ENCODE data around the gene SPATA24.
"Not testable (repeated sequence)": the region's sequence is repeated elsewhere in the genome, so short reads cannot be mapped to it uniquely, and the experiment has no call there.

SPATA24 gene

GRCh38 chr5:139386956-139387355, 16.9 kb downstream of the SPATA24 start:
- 92% methylated on average over 9 of the region's 10 CpGs for whole genome bisulfite sequencing
- not testable (repeated sequence) for H3K27ac ChIP-seq (ENCODE audit: low read depth, low read length); H3K36me3 ChIP-seq (ENCODE audit: insufficient read depth, low read length); H3K9ac ChIP-seq (ENCODE audit: low read depth, low read length); H3K4me3 ChIP-seq (ENCODE audit: low read length); H3K27me3 ChIP-seq (ENCODE audit: insufficient read depth, low read length); H3K9me3 ChIP-seq (ENCODE audit: insufficient read depth, low read depth, low read length); H3K4me1 ChIP-seq (ENCODE audit: insufficient read depth, low read length)

- no peaks in the 10 kb centered on the region for H3K27me3 ChIP-seq (ENCODE audit: insufficient read depth, low read length)
- H3K4me1 ChIP-seq (ENCODE audit: insufficient read depth, low read length): peaks cover 7% of the 10 kb centered on the region
- H3K4me3 ChIP-seq (ENCODE audit: low read length): no peak overlapping the region
- no peaks in the 10 kb centered on the region for H3K36me3 ChIP-seq (ENCODE audit: insufficient read depth, low read length)
- no peak overlapping the region for H3K9ac ChIP-seq (ENCODE audit: low read depth, low read length)
- no peak overlapping the region for H3K27ac ChIP-seq (ENCODE audit: low read depth, low read length)
- WGBS: 83% methylated on average over 4 of the region's 5 CpGs
- H3K9me3 ChIP-seq (ENCODE audit: insufficient read depth, low read depth, low read length): no peaks in the 10 kb centered on the region
Observed at GRCh38 chr5:139386050-139386438, 17.8 kb downstream of the SPATA24 start.

- H3K27ac ChIP-seq (ENCODE audit: low read depth, low read length): no peak overlapping the region
- H3K4me1 ChIP-seq (ENCODE audit: insufficient read depth, low read length): peaks cover 7% of the 10 kb centered on the region
Observed at GRCh38 chr5:139385061-139386049, 18.5 kb downstream of the SPATA24 start.

GRCh38 chr5:139384591-139385051, 19.3 kb downstream of the SPATA24 start:
- Histone ChIP-seq H3K36me3 (ENCODE audit: insufficient read depth, low read length) (no peaks in the 10 kb centered on the region), H3K9ac (ENCODE audit: low read depth, low read length) (no peak overlapping the region), H3K4me3 (ENCODE audit: low read length) (no peak overlapping the region)

More at GRCh38 chr5:139385061-139386049, 18.5 kb downstream of the SPATA24 start:
- H3K4me3 ChIP-seq (ENCODE audit: low read length): no peak overlapping the region
- 86% methylated on average over 8 of the region's 8 CpGs for WGBS
- no peaks in the 10 kb centered on the region for H3K9me3 ChIP-seq (ENCODE audit: insufficient read depth, low read depth, low read length)
- no peaks in the 10 kb centered on the region for H3K27me3 ChIP-seq (ENCODE audit: insufficient read depth, low read length)
- H3K9ac ChIP-seq (ENCODE audit: low read depth, low read length): no peak overlapping the region
- H3K36me3 ChIP-seq (ENCODE audit: insufficient read depth, low read length): no peaks in the 10 kb centered on the region

GRCh38 chr5:139383993-139384590, 19.8 kb downstream of the SPATA24 start:
- no peak overlapping the region for H3K4me3 ChIP-seq (ENCODE audit: low read length)
- H3K27me3 ChIP-seq (ENCODE audit: insufficient read depth, low read length): no peaks in the 10 kb centered on the region
- 81% methylated on average over 7 of the region's 7 CpGs for WGBS
- no peak overlapping the region for H3K9ac ChIP-seq (ENCODE audit: low read depth, low read length)
- H3K27ac ChIP-seq (ENCODE audit: low read depth, low read length): no peak overlapping the region
- peaks cover 7% of the 10 kb centered on the region for H3K4me1 ChIP-seq (ENCODE audit: insufficient read depth, low read length)
- no peaks in the 10 kb centered on the region for H3K36me3 ChIP-seq (ENCODE audit: insufficient read depth, low read length)
- H3K9me3 ChIP-seq (ENCODE audit: insufficient read depth, low read depth, low read length): no peaks in the 10 kb centered on the region

More at GRCh38 chr5:139384591-139385051, 19.3 kb downstream of the SPATA24 start:
- H3K4me1 ChIP-seq (ENCODE audit: insufficient read depth, low read length): peaks cover 7% of the 10 kb centered on the region
- no peak overlapping the region for H3K27ac ChIP-seq (ENCODE audit: low read depth, low read length)
- H3K9me3 ChIP-seq (ENCODE audit: insufficient read depth, low read depth, low read length): no peaks in the 10 kb centered on the region
- WGBS: 91% methylated on average over 9 of the region's 9 CpGs
- no peaks in the 10 kb centered on the region for H3K27me3 ChIP-seq (ENCODE audit: insufficient read depth, low read length)

- Histone ChIP-seq H3K9ac (ENCODE audit: low read depth, low read length) (no peak within 1 kb of the TSS), H3K9me3 (ENCODE audit: insufficient read depth, low read depth, low read length) (no peaks in the 10 kb centered on the region), H3K27ac (ENCODE audit: low read depth, low read length) (no peak within 1 kb of the TSS), H3K4me3 (ENCODE audit: low read length) (no peak within 1 kb of the TSS), H3K27me3 (ENCODE audit: insufficient read depth, low read length) (no peaks in the 10 kb centered on the region), H3K36me3 (ENCODE audit: insufficient read depth, low read length) (no peaks in the 10 kb centered on the region), H3K4me1 (ENCODE audit: insufficient read depth, low read length) (peaks cover 5% of the 10 kb centered on the region)
- WGBS: 93% methylated on average over 10 of the region's 10 CpGs
Observed at GRCh38 chr5:139383275-139383992, 20.5 kb downstream of the SPATA24 start, which contains the start of gene SLC23A1. Gene SLC23A1, minus strand, starts transcription at chr5:139383297. Its CDS starts 44 bp downstream, at chr5:139383253.

- WGBS: 87% methylated on average over 3 of the region's 3 CpGs
- Histone ChIP-seq H3K4me1 (ENCODE audit: insufficient read depth, low read length) (no peaks in the 10 kb centered on the region), H3K27ac (ENCODE audit: low read depth, low read length) (no peak overlapping the region), H3K9me3 (ENCODE audit: insufficient read depth, low read depth, low read length) (no peaks in the 10 kb centered on the region), H3K9ac (ENCODE audit: low read depth, low read length) (no peak overlapping the region), H3K4me3 (ENCODE audit: low read length) (no peak overlapping the region), H3K36me3 (ENCODE audit: insufficient read depth, low read length) (no peaks in the 10 kb centered on the region), H3K27me3 (ENCODE audit: insufficient read depth, low read length) (no peaks in the 10 kb centered on the region)
Observed at GRCh38 chr5:139382807-139383206, 21.1 kb downstream of the SPATA24 start.

- no peaks in the 10 kb centered on the region for H3K27me3 ChIP-seq (ENCODE audit: insufficient read depth, low read length)
- no peak overlapping the region for H3K27ac ChIP-seq (ENCODE audit: low read depth, low read length)
- H3K4me1 ChIP-seq (ENCODE audit: insufficient read depth, low read length): no peaks in the 10 kb centered on the region
- no peak overlapping the region for H3K4me3 ChIP-seq (ENCODE audit: low read length)
- no peaks in the 10 kb centered on the region for H3K9me3 ChIP-seq (ENCODE audit: insufficient read depth, low read depth, low read length)
- H3K9ac ChIP-seq (ENCODE audit: low read depth, low read length): no peak overlapping the region
- H3K36me3 ChIP-seq (ENCODE audit: insufficient read depth, low read length): no peaks in the 10 kb centered on the region
- WGBS: 90% methylated on average over 28 of the region's 28 CpGs
Observed at GRCh38 chr5:139381837-139382761, 21.8 kb downstream of the SPATA24 start.

- WGBS: 95% methylated on average over 15 of the region's 15 CpGs
- H3K4me3 ChIP-seq (ENCODE audit: low read length): no peak overlapping the region
- no peaks in the 10 kb centered on the region for H3K4me1 ChIP-seq (ENCODE audit: insufficient read depth, low read length)
- H3K27ac ChIP-seq (ENCODE audit: low read depth, low read length): no peak overlapping the region
- H3K9ac ChIP-seq (ENCODE audit: low read depth, low read length): no peak overlapping the region
- no peaks in the 10 kb centered on the region for H3K36me3 ChIP-seq (ENCODE audit: insufficient read depth, low read length)
- H3K27me3 ChIP-seq (ENCODE audit: insufficient read depth, low read length): no peaks in the 10 kb centered on the region
- no peaks in the 10 kb centered on the region for H3K9me3 ChIP-seq (ENCODE audit: insufficient read depth, low read depth, low read length)
Observed at GRCh38 chr5:139379626-139380449, 24.1 kb downstream of the SPATA24 start.

Data from HUES64 (cell line).